GM21526 (cell line): ENCODE measurements around the gene PLA2G4A.

Experiments
- ATAC-seq: cut with Tn5 transposase; IDR thresholded peaks from one replicate; pipeline ENCODE4 v1.9.1; 2021; ENCODE audit warnings: moderate library complexity; ENCODE audit not compliant: unreplicated experiment, low FRiP score

PLA2G4A gene

GRCh38 chr1:186828611-186829454, at the start of gene PLA2G4A:
Gene PLA2G4A, plus strand, starts transcription at chr1:186828949. Its CDS starts 25,406 bp downstream, at chr1:186854355.
- ATAC-seq = peak; percentile 81

GRCh38 chr1:186780076-186780475, 48.7 kb upstream of the PLA2G4A start:
- ATAC-seq = no peak

GRCh38 chr1:186781730-186782129, 47.0 kb upstream of the PLA2G4A start:
- no peak for ATAC-seq

- no peak for ATAC-seq
Measured at GRCh38 chr1:186782791-186783190, 46.0 kb upstream of the PLA2G4A start.

GRCh38 chr1:186783193-186783592, 45.6 kb upstream of the PLA2G4A start:
- ATAC-seq = no peak

- no peak for ATAC-seq
Measured at GRCh38 chr1:186785503-186785902, 43.2 kb upstream of the PLA2G4A start.

- ATAC-seq = no peak
Measured at GRCh38 chr1:186790101-186790500, 38.6 kb upstream of the PLA2G4A start.

GRCh38 chr1:186792870-186793581, 35.7 kb upstream of the PLA2G4A start:
- no peak for ATAC-seq

GRCh38 chr1:186793582-186793927, 35.2 kb upstream of the PLA2G4A start:
- ATAC-seq = no peak

GRCh38 chr1:186798960-186799688, 29.6 kb upstream of the PLA2G4A start:
- no peak for ATAC-seq

- peak; percentile 97 for ATAC-seq
Measured at GRCh38 chr1:186799689-186800054, 29.1 kb upstream of the PLA2G4A start.

GRCh38 chr1:186802388-186802787, 26.4 kb upstream of the PLA2G4A start:
- no peak for ATAC-seq

GRCh38 chr1:186804679-186805078, 24.1 kb upstream of the PLA2G4A start:
- ATAC-seq = no peak

- ATAC-seq = peak; percentile 53
Measured at GRCh38 chr1:186806477-186806876, 22.3 kb upstream of the PLA2G4A start.

GRCh38 chr1:186807163-186807562, 21.6 kb upstream of the PLA2G4A start:
- ATAC-seq = no peak

GRCh38 chr1:186811892-186812291, 16.9 kb upstream of the PLA2G4A start:
- ATAC-seq = no peak

GRCh38 chr1:186812570-186812969, 16.2 kb upstream of the PLA2G4A start:
- no peak for ATAC-seq

GRCh38 chr1:186813420-186813819, 15.3 kb upstream of the PLA2G4A start:
- ATAC-seq = no peak

- ATAC-seq = peak; percentile 80
Measured at GRCh38 chr1:186819126-186819525, 9.6 kb upstream of the PLA2G4A start.

- ATAC-seq = peak; percentile 19
Measured at GRCh38 chr1:186819563-186819962, 9.2 kb upstream of the PLA2G4A start.
